Nephron progenitor cell (in vitro differentiated cells): Measurements from ENCODE around the gene HSPBP1.

Source experiments
- DNase-seq: peaks from one replicate; pipeline ENCODE4 v3.0.0; 2021
- H3K27ac Mint-ChIP-seq: 2 replicates; pipeline ENCODE4 v1.8.0; 2021; ENCODE audit warnings: mild to moderate bottlenecking, moderate library complexity, mixed read lengths
- H3K27me3 Mint-ChIP-seq: 2 replicates; pipeline ENCODE4 v1.8.0; 2021; ENCODE audit warnings: mild to moderate bottlenecking, low read depth, mixed read lengths; ENCODE audit not compliant: poor library complexity
- H3K36me3 Mint-ChIP-seq: 2 replicates; pipeline ENCODE4 v1.8.0; 2021; ENCODE audit warnings: low read depth, mixed read lengths
- H3K4me1 Mint-ChIP-seq: 2 replicates; pipeline ENCODE4 v1.8.0; 2021; ENCODE audit warnings: mixed read lengths
- H3K4me3 Mint-ChIP-seq: 2 replicates; pipeline ENCODE4 v1.8.0; 2021; ENCODE audit warnings: mild to moderate bottlenecking, moderate library complexity, mixed read lengths
- H3K9me3 Mint-ChIP-seq: 2 replicates; pipeline ENCODE4 v1.8.0; 2021; ENCODE audit warnings: mild to moderate bottlenecking, moderate library complexity, mixed read lengths
- TF ChIP-seq, protein P1 (sequence below): fragments of 200-600 bp; sonication (generic); IDR thresholded peaks from 2 replicates; pipeline ENCODE4 v1.5.0; 2021; ENCODE audit warnings: antibody characterized with exemption

The HSPBP1 gene

DNA sequence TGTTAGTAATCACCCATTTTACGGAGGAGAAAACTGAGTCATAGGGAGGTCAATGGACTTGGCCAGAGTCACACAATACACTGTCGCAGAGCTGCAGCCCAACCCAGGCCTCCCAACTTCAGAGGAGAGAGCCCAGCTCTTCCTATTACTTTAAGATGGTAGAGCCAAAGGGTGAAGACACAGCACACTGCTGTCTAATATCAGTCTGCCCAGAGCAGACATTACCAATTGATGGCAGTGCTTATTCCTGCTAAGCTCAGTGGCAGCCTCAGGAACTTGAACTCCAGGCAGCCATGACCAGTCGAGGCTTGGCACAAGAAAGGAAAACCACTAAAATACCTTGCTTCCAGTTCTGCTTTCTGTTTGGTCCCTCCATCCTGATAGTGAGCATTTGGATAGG is 26.8 kb upstream of the HSPBP1 start:
- peaks cover 11% of the 10 kb centered on the region for H3K4me1 Mint-ChIP-seq
- no peaks in the 10 kb centered on the region for H3K9me3 Mint-ChIP-seq
- H3K27ac Mint-ChIP-seq, result no peak overlapping the region
- H3K27me3 Mint-ChIP-seq, result no peaks in the 10 kb centered on the region
- H3K4me3 Mint-ChIP-seq, result no peak overlapping the region
- DNase-seq, result no peak
- TF ChIP-seq, protein P1, sequence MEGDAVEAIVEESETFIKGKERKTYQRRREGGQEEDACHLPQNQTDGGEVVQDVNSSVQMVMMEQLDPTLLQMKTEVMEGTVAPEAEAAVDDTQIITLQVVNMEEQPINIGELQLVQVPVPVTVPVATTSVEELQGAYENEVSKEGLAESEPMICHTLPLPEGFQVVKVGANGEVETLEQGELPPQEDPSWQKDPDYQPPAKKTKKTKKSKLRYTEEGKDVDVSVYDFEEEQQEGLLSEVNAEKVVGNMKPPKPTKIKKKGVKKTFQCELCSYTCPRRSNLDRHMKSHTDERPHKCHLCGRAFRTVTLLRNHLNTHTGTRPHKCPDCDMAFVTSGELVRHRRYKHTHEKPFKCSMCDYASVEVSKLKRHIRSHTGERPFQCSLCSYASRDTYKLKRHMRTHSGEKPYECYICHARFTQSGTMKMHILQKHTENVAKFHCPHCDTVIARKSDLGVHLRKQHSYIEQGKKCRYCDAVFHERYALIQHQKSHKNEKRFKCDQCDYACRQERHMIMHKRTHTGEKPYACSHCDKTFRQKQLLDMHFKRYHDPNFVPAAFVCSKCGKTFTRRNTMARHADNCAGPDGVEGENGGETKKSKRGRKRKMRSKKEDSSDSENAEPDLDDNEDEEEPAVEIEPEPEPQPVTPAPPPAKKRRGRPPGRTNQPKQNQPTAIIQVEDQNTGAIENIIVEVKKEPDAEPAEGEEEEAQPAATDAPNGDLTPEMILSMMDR, result no peak
- peaks cover 61% of the 10 kb centered on the region for H3K36me3 Mint-ChIP-seq

DNA sequence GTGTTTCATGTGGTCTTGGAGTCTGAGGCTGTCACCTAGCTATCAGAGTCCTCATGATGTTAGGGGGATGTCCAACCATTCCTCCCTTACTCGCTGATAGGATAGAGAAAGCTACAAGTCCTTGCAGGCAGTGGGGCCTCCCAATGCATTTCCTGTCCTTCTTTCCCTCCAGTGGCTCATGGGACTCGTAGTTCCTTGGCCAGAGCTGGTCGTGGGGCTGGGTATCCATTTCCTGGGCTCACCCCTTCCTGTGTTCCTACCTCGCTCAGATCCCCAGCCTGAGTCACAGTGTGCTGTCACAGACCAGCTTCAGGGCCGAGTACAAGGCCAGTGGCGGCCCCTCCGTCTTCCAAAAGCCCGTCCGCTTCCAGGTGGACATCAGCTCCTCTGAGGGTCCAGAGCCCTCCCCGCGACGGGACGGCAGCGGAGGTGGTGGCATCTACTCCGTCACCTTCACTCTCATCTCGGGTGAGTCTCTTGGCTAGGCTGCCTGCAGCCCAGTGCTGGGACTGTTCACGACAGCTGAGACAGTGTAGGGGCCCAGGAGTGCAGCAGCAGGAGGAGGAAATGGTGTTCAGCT is 26.2 kb upstream of the HSPBP1 start:
- H3K27ac Mint-ChIP-seq, result no peak overlapping the region
- no peak for DNase-seq
- H3K9me3 Mint-ChIP-seq, result no peaks in the 10 kb centered on the region
- H3K4me3 Mint-ChIP-seq, result no peak overlapping the region
- H3K36me3 Mint-ChIP-seq, result peaks cover 61% of the 10 kb centered on the region
- no peaks in the 10 kb centered on the region for H3K27me3 Mint-ChIP-seq
- TF ChIP-seq, protein P1, result no peak
- peaks cover 18% of the 10 kb centered on the region for H3K4me1 Mint-ChIP-seq

DNA sequence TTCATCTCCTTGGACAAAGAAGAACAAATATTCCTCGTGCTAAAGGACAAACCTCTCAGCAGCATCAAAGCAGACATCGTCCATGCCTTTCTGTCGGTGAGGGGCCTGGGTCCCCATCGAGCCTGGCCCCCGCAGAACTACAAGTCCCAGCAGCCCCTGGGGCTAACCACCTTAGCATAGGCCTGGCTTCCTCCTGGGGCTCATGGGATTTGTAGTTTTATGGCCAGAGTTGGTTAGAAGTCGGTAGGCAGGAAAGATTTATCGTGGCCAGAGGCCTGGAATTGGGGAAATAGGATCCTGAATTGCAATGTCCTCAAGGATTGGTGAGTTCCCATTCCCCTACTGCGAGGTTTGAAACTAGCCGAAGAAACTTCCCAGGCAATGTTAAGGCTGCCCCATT is 25.6 kb upstream of the HSPBP1 start:
- Mint-ChIP-seq H3K4me1 (peaks cover 23% of the 10 kb centered on the region), H3K4me3 (no peak overlapping the region)

DNA sequence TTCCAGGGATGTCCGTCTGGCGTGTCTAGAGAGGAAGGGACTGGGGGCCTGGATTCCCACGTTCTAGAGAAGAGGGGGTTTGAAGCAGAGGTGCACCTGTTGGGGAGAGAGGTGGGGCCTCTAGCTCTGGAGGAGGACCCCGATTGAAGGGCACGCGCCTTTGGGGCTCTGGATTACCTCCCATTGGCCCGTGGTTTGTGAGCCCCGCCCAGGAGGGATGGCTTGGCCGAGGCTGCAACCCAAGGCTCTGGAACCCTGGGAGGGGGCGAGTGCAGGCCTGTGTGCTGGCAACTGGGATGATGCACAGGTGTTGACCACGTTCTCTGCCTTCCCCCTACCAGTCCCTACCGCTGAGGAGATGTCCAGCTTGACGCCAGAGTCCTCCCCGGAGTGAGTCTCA is 25.1 kb upstream of the HSPBP1 start:
- Mint-ChIP-seq H3K27me3 (peaks cover 4% of the 10 kb centered on the region), H3K4me3 (no peak overlapping the region), H3K27ac (no peak overlapping the region), H3K9me3 (no peaks in the 10 kb centered on the region), H3K4me1 (peaks cover 24% of the 10 kb centered on the region), H3K36me3 (peaks cover 61% of the 10 kb centered on the region)
- no peak for DNase-seq
- TF ChIP-seq, protein P1, result no peak

More for the DNA sequence above, 25.6 kb upstream of the HSPBP1 start:
- Mint-ChIP-seq H3K9me3 (no peaks in the 10 kb centered on the region), H3K27ac (peak overlapping the region; percentile 87), H3K27me3 (peaks cover 4% of the 10 kb centered on the region), H3K36me3 (peaks cover 64% of the 10 kb centered on the region)
- TF ChIP-seq, protein P1, result no peak
- peak; percentile 68 for DNase-seq

- TF ChIP-seq, protein P1, result no peak
- Mint-ChIP-seq H3K4me1 (peaks cover 29% of the 10 kb centered on the region), H3K9me3 (no peaks in the 10 kb centered on the region), H3K27me3 (peaks cover 4% of the 10 kb centered on the region), H3K4me3 (no peak overlapping the region), H3K27ac (no peak overlapping the region), H3K36me3 (peaks cover 63% of the 10 kb centered on the region)
- DNase-seq, result peak; percentile 62
Measured at GRCh38 chr19:55304279-55304978, 24.5 kb upstream of the HSPBP1 start.

DNA sequence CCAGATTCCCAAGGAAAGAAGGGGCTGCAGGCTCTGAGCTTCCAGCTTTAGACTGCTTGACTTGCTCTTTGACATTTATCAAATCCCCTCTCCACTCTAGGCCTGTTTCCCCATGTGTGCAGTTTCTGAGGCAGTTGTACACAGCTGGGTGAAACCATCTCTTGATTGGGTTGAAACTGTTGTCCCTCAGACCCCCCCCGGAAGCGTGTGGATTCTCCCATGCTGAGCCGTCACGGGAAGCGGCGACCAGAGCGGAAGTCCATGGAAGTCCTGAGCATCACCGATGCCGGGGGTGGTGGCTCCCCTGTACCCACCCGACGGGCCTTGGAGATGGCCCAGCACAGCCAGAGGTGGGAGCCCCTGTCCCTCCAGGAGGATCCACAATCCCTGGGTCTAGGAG is 23.6 kb upstream of the HSPBP1 start:
- Mint-ChIP-seq H3K36me3 (peaks cover 62% of the 10 kb centered on the region), H3K9me3 (no peaks in the 10 kb centered on the region), H3K4me3 (no peak overlapping the region), H3K4me1 (peaks cover 34% of the 10 kb centered on the region), H3K27me3 (peaks cover 4% of the 10 kb centered on the region), H3K27ac (no peak overlapping the region)
- TF ChIP-seq, protein P1, result no peak
- no peak for DNase-seq
